GM23338 (cell line): ENCODE measurements around the gene DLL1.

Source experiments
- CREB1 ChIP-seq: fragments of 250-450 bp; sonication (Bioruptor Pico); IDR thresholded peaks from 2 replicates; pipeline ENCODE4 v1.5.0; 2020; ENCODE audit warnings: low read depth, mild to moderate bottlenecking, moderate library complexity
- EZH2phosphoT487 ChIP-seq: fragments of 200-600 bp; sonication (generic); IDR thresholded peaks from one replicate; pipeline ENCODE4 v1.8.1; 2018; ENCODE audit warnings: antibody characterized with exemption; ENCODE audit not compliant: unreplicated experiment
- JUNB ChIP-seq: IDR thresholded peaks from one replicate; pipeline ENCODE4 v1.6.1; 2016; ENCODE audit warnings: antibody characterized with exemption; ENCODE audit not compliant: unreplicated experiment
- NANOG ChIP-seq: IDR thresholded peaks from 2 replicates; pipeline ENCODE4 v1.6.1; 2016; ENCODE audit warnings: antibody characterized with exemption, borderline replicate concordance
- POLR2AphosphoS5 ChIP-seq: IDR thresholded peaks from 2 replicates; pipeline ENCODE4 v1.6.1; 2016; ENCODE audit warnings: antibody characterized with exemption, low read depth
- TF ChIP-seq, protein P1 (sequence below), 2 experiments: fragments of 200-600 bp in 1 of 2; sonication (generic) in 1 of 2; conservative IDR thresholded peaks; 2 replicates each; pipeline versions ENCODE4 v1.5.1 to v1.6.1; 2016 to 2017; ENCODE audit warnings: antibody characterized with exemption in 2 of 2, low read depth in 2 of 2, mild to moderate bottlenecking in 2 of 2, moderate library complexity in 1 of 2

DNA sequence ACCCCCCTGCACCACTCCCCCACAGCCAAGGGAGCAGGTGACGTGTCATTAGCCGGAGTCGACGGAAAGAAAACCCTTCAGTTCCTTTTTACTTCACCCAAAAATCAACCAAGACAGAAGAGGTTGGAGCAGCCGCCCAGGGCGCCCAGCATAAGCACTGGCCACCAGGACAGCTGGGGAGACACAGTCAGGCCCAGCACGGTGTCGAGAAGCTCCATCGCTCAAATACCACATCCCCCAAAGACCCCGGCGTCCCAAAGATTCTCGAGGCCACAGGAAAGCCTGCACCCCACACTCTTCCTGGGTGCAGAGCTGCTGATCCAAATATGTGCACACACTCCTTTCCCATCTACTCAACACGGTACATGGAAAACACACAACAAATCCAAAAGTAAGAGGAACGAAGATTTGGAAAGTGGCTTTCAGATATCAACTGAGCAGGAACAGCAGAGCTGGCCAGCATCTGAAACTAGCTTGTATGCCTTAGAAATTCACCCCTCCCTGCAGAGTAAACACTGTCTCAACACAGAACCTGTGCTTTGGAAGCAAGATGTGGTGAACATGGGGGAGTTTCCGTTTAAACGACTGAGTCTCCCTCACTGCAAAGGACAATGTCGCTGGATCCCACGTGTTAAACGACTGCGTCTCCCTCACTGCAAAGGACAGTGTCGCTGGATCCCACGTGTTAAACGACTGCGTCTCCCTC is 54.6 kb downstream of the DLL1 start:
- TF ChIP-seq, protein P1, sequence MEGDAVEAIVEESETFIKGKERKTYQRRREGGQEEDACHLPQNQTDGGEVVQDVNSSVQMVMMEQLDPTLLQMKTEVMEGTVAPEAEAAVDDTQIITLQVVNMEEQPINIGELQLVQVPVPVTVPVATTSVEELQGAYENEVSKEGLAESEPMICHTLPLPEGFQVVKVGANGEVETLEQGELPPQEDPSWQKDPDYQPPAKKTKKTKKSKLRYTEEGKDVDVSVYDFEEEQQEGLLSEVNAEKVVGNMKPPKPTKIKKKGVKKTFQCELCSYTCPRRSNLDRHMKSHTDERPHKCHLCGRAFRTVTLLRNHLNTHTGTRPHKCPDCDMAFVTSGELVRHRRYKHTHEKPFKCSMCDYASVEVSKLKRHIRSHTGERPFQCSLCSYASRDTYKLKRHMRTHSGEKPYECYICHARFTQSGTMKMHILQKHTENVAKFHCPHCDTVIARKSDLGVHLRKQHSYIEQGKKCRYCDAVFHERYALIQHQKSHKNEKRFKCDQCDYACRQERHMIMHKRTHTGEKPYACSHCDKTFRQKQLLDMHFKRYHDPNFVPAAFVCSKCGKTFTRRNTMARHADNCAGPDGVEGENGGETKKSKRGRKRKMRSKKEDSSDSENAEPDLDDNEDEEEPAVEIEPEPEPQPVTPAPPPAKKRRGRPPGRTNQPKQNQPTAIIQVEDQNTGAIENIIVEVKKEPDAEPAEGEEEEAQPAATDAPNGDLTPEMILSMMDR (conservative IDR thresholded peaks at IDR 0.05; ENCODE audit: low read depth in 2 of 2), result no peak
- no peak for TF ChIP-seq POLR2AphosphoS5
- TF ChIP-seq NANOG, result no peak
- TF ChIP-seq EZH2phosphoT487, result no peak
- no peak for TF ChIP-seq JUNB
- no peak for TF ChIP-seq CREB1 (CRISPR knock-in tag)
